ENCODE measurements around the gene CIAO2A.

DNA sequence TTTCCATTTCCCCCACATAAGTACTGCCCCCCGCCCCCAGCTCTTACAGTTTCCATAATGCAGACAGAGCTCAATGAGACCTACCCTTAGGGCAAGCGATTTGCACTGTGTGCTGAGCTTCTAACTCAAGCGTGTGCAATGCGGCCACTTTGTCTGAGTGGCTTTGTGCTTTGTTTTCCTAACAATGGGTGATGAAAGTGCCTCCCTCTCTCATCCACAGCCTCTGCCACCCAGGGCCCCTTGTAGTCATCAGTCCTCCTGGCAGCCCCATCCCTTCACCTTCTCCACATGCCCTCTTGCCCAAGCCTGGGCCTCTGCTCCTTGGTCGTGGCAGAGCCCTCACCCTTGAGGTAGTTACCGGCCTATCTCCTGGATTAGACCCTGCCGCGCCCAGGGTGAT, 64.5 kb downstream of the CIAO2A start:
- TF ChIP-seq POLR2A (IDR thresholded peaks at IDR 0.05) (no peak), EP300 (IDR thresholded peaks at IDR 0.05) (no peak)
- TF ChIP-seq, protein P1, sequence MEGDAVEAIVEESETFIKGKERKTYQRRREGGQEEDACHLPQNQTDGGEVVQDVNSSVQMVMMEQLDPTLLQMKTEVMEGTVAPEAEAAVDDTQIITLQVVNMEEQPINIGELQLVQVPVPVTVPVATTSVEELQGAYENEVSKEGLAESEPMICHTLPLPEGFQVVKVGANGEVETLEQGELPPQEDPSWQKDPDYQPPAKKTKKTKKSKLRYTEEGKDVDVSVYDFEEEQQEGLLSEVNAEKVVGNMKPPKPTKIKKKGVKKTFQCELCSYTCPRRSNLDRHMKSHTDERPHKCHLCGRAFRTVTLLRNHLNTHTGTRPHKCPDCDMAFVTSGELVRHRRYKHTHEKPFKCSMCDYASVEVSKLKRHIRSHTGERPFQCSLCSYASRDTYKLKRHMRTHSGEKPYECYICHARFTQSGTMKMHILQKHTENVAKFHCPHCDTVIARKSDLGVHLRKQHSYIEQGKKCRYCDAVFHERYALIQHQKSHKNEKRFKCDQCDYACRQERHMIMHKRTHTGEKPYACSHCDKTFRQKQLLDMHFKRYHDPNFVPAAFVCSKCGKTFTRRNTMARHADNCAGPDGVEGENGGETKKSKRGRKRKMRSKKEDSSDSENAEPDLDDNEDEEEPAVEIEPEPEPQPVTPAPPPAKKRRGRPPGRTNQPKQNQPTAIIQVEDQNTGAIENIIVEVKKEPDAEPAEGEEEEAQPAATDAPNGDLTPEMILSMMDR (IDR thresholded peaks at IDR 0.05) = no peak

Measured in tibial nerve (tissue), 4 donors.